Body of pancreas (tissue), 4 donors: ENCODE measurements around the gene SMIM28.

Experiments
- POLR2A ChIP-seq, 3 donors: fragments of 450-650 bp; IDR thresholded peaks; one replicate each; pipeline ENCODE4 v1.6.1; 2016; ENCODE audit warnings: antibody characterized with exemption in 3 of 3, mild to moderate bottlenecking in 2 of 3
- TF ChIP-seq, protein P1 (sequence below), 7 experiments: fragments of 450-650 bp in 4 of 7; fragments of 200-600 bp in 3 of 7; sonication (generic) in 3 of 7; IDR thresholded peaks; one replicate each; pipeline ENCODE4 v1.5.1; 2016 to 2019; ENCODE audit warnings: antibody characterized with exemption in 7 of 7

DNA sequence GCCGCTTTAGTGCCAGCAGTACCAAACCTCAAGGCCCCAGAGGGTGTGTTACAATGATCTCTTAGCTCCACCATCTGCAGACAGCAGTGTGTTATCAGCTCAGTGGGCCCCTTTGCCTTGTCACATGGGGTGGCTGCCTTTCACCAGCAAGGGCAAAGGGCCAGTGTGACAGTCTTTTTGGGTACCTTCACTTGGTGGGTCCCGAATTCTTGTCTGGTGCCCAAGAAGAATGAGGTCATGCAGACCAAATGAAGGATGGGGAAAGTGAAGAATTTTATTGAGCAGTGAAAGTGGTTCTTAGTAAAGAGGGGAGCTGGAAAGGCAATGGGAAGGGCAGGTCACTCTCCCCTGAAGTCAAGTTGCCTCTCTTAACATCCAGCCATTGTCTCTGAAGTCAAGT, 2.9 kb upstream of the SMIM28 start:
- TF ChIP-seq, protein P1, sequence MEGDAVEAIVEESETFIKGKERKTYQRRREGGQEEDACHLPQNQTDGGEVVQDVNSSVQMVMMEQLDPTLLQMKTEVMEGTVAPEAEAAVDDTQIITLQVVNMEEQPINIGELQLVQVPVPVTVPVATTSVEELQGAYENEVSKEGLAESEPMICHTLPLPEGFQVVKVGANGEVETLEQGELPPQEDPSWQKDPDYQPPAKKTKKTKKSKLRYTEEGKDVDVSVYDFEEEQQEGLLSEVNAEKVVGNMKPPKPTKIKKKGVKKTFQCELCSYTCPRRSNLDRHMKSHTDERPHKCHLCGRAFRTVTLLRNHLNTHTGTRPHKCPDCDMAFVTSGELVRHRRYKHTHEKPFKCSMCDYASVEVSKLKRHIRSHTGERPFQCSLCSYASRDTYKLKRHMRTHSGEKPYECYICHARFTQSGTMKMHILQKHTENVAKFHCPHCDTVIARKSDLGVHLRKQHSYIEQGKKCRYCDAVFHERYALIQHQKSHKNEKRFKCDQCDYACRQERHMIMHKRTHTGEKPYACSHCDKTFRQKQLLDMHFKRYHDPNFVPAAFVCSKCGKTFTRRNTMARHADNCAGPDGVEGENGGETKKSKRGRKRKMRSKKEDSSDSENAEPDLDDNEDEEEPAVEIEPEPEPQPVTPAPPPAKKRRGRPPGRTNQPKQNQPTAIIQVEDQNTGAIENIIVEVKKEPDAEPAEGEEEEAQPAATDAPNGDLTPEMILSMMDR (IDR thresholded peaks at IDR 0.05), result no peak
- no peak for TF ChIP-seq POLR2A (IDR thresholded peaks at IDR 0.05)
